Stimulated activated CD8-positive, alpha-beta memory T cell treated with anti-CD3 and anti-CD28 coated beads, Interleukin-4, amount 100 ng/mL, for 4 hours (primary cell): Measurements from ENCODE around the gene TYK2.

Source experiments
- DNase-seq, 2 donors: peaks; one replicate each; pipeline ENCODE4 v3.0.0-alpha.2; 2020; ENCODE audit warnings: low read depth in 2 of 2, low spot score in 1 of 2

TYK2 gene

DNA sequence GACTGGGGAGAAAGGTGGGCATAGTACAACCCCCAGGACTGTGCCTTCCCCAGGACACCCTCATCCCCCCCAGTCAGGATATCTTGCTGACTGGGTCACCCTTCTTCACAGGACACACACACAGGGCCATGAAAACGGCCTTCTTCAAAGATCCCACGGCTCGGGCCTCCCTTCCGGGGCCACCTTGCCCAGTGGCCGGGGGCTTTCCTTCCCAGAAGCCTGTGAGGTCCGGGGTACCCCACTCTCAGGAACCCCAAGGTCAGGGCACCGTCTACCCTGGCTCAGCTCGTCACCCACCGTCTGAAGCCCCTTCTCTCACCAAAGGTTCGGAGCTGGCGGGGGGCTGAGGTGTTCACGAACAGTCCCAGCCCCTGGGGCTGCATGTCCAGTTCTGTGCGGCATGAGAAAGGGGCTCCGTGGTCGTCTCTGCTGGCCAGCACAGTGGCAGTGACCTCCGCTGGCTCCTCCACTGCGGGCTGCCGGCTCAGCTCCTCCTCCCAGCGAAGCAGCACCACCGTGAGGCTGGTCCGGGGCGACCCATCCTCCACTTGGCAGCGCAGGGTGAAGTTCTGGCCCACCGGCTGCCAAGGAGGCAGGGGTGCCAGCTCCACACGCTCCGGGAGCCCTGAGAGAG lies 44.9 kb downstream of the TYK2 start:
- DNase-seq, result no peak

DNA sequence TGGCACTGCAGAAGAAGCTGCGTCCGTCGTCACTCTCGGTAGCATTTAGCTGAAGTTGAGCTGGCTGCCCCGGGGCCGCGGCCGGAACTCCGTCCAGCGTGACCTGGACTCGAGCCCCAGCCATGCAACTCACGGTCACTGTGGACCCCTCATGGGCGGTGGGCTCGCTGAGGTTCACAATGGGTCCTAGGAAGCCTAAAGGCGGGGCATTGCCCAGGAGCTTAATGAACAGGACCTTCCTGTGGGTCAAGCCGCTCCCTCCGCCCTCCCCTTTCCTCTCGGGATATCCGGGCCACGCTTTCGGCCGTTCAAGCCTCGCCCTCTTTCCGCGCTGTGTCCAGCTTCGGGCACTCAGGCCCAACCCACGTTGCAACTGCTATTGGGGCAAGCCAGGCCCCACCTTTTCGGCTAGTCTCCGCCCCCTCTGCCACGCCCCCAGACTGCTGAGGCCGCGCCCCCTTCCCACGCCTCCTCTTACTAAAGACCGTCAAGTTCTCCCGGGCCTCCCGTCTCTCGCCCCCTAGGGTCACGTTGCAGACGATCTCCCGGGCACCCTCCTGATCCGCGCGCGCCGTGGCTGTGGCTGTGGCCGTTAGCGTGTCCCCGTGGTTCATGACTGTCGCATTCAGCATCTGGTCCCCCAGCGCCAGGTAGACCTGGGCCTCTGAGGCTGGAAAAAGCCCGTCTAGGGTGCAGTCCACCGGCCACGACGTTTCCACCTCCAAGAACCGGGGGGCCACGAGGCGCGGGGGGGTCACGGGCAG lies 45.6 kb downstream of the TYK2 start:
- DNase-seq, result no peak

DNA sequence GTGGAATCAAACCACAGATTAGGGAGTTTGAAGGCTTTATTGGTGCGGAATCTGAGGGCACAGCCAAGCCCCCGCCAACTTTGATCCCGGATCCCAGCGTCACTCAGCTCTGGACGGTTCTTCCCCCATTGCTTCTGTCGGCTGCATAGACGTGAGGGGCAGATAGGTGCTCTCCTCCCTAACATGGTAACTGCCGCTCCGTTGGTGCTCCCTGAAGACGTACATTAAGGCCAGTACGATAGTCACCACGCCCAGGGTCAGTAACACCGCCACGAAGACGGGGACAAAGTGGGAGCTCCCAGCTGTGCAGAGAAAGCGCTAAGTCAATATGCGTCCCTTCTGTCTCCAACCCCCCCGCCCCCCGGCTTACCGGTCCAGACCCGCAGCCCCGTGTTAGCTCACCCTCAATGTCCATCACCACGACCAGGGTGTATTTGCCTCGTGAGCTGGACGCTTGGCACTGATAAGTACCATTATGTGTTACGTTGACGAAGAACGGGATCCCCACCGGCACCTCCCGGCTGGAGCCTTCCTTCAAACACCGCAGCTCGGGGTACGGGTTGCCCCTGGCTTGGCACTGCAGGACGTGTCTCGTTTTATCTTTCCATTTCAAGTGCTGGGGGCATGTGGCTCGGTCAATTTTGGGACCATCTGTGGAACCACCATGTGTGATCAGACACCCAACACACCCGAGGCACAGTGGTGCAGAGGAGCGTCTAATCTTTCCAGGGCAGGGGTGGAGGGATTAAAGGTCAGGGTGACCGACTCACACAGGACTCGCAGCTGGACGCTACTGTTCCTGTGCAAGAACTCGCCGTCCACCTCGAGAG lies 46.4 kb downstream of the TYK2 start:
- DNase-seq, result no peak

DNA sequence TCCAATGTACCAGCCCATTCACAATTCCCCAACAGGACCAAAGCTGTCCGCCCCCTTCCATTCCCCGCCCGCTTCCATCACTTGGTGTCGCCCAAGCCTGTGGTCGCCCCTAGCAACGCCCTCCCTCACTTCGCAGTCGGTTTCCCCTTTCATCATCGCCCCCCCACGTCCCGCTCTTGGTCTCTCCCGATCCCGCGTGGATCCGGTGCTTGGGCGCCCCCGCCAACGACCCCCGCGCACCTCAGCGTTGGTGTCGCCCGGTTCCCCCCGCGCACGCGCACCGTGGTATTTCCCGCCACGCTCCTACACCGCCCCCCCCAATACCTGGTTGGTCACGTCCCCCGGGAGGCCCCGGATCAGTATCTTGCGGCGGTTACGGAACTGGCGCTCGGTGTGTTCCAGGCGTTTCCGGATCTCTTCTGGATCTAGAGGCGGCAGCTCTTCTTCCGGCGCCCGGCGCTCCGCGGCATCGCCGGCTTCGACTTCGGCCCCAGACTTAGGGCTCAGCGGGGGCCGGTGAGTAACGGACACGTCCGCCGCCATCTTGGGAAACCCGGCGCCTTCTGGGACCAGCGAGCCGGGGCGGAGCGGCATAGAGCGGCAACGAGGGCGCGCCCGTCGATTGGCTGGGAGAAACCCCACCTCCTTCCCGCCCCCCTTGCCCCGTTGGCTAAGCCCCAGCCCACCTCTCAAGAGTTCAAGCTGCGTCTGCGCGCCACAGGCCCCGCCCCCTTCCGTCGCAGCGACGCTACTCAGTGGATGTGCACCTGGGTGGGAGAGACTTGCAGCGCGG lies 47.2 kb downstream of the TYK2 start, which contains the start of gene RAVER1:
Gene RAVER1 (minus strand): TSS at position 565 of the 793 bp plus-strand sequence. CDS start 22 bp downstream, at position 543.
- DNase-seq, result peak; percentile 93 to 97

DNA sequence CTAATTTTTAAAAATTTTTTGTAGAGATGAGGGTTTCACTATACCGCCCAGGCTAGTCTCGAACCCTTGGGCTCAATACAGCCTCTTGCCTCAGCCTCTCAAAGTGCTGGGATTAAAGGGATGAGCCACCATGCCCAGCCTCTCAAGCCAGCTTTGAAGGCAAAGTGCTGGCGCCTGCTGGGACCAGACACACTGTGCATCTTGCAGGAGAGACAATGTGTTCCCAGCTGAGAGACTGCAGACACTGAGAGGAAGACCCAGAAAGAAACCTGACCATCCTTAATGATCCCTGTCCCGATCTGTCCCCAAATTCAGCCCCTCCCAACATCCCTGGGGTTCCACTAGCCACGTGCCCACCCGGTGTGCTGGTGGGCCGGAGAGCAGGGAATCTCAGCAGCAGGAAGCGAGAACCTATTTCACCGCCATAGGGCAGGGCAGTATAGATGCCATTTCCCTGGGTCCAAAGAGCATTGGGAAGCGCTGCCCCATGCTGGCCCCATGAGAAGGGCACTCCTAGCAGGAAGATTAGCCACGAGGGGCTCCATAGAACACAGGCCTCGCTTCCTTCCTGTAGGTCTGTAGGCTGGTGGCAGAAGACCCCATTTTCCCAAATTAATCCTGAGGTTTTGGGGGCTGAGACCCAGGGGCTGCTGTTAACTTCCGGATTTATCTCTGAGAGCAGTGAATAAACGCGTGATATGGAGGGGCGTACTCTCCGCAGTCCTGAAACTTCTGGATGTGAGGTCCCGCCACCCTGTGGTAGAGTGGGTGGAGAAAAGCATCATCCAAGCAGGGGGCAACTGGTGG lies 48.0 kb downstream of the TYK2 start:
- DNase-seq, result no peak

DNA sequence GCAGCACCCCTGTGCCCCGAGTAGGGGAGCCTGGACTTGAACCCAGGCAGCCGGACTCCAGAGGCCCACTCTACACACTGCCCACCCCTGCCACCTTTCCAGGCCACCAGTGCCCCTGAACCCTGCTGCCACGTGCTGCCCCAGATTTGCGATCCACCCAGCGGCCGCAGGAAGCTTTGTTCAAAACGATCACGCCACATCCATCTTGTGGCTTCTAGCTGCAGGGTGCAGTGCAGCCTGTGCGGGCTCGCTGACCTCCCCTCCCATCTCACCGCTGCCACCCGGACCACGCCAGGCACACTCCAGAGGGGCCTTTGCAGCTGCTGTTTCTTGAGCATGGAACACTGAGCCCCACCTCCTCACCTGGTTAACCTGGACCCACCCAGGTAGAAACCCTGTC lies 50.8 kb downstream of the TYK2 start:
- DNase-seq, result no peak

DNA sequence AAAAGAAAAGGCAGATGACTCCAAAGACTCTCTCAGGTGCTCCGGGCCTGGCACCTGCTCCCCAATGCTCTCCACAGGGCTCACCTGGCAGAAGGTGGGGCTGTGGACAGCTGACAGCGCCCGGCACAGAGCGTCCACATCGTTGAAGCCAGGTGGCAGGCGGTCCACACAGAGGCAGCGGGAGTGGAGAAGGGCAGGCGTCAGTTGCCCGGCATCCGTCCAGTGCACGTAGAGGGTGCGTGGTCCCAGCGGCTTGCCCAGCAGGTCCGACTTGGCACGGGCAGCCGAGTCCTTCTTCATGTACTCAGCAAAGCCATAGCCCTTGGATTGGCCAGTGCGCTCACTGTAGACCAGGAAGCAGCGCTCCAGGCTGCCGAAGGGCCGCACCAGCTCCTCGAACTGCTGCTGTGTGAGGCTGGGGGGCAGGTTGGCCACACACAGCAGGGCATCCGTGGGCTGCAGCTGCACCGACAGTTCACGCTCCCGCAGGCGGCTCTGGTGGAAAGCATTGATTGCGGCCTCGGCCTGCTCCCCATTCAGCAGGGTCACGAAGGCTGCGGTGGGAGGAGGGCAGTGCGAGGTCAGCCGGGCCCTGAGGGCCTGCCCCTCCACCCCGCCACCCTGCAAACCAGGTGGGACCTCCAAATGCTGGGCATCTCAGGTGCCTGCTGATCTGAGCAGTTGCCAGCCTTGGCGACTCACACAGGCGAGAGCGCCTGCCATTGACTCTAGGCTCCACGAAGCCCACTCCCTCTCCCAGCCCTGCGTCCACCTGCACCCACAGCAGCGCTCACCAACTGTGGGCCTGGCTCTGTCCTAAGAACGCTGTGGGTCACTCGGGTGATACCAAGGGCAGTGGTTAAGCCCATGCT lies 51.6 kb downstream of the TYK2 start:
- no peak for DNase-seq

DNA sequence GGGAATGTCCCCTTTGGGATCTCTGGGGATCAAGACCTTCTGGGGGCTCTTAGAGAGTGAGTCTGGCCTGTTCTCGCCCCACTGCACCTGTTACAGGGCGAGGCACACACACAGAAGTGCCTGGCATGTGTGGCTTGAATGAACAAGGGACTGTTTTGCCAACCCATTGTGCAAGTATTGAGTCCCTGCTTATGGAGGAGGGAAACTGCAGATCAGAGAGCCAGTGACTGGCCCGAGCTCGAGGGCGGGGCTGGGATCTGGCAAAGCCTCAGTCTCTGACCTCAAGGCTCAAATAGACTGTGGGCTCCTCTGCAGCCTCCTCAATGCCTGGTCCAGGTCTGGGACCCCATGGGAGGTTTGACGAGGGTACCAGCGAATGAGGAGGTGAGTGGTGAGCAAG lies 52.6 kb downstream of the TYK2 start:
- no peak for DNase-seq

DNA sequence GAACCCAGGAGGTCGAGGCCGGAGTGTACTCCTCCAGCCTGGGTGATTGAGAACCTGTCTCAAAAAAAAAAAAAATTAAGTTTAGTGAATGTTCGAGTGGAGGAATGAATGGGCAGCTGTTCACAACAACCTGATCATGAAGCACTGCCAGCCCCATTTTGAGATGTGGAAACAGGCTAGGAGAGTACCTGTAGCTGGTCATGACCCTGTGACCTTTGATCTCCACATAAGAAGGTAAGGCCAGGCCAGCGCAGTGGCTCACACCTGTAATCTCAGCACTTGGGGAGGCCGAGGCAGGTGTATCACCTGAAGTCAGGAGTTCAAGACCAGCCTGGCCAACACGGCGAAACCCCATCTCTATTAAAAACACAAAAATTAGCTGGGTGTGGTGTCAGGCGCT lies 54.6 kb downstream of the TYK2 start:
- DNase-seq, result no peak

DNA sequence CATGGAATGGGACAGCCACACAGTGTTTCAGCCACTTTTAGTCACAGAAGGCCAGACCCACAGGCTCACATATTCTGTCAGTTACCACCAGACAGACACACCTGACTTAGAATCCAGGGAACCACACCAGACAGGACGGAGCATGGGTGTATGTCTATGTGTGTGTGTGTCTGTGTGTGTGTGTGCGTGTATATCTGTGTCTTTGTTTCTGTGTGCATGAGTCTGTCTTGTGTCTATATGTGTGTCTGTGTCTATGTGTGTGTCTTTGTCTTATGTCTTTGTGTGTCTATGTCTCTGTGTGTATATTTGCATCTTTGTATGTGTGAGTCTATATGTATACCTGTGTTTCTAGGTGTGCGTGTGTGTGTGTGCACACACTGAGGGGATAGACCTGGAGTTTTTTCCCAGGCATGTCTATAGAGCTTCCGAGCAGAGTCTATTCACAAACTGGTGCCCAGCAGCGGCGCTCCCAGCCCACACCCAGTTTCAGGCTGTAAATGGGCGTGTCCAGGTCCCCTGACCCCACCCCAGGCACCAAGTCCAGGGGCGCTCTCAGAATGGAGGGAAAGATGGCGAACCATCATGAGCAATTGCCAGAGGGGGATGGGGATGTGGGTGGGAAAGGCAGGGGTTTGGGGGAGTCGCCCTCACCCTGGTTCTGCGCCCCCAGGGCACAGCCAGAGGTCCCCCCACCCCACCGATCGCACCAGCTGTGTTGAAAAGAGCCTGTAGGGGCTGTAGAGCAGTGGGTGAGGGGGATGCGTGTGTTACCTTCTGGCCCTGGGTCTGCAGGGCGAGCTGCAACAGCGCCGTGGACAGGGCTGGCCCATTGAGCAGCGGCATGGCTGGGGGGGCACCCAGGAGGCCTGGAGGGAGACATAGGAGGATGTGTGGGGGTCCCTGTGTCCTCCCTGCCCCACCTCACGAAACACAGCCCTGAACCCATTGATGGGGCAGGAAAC lies 58.2 kb downstream of the TYK2 start:
- no peak for DNase-seq

DNA sequence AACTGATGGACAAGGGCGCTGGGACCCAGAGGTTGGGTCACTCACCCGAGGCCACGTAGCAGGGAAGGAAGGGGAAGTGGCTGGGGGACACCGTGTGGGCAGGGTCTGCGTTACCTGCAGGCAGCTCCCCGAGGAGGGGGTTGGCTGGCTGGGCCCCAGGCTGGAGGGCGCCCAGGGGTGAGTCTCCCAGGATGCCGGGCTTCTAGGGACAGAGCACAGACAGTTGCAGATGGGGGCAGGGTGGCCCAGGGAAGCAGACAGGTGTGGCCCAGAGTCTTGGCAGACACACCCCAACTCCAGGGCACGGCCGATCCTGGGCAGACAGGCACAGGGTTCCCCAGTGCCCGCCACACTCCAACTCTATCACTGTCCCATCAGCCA lies 59.0 kb downstream of the TYK2 start:
- DNase-seq, result no peak

DNA sequence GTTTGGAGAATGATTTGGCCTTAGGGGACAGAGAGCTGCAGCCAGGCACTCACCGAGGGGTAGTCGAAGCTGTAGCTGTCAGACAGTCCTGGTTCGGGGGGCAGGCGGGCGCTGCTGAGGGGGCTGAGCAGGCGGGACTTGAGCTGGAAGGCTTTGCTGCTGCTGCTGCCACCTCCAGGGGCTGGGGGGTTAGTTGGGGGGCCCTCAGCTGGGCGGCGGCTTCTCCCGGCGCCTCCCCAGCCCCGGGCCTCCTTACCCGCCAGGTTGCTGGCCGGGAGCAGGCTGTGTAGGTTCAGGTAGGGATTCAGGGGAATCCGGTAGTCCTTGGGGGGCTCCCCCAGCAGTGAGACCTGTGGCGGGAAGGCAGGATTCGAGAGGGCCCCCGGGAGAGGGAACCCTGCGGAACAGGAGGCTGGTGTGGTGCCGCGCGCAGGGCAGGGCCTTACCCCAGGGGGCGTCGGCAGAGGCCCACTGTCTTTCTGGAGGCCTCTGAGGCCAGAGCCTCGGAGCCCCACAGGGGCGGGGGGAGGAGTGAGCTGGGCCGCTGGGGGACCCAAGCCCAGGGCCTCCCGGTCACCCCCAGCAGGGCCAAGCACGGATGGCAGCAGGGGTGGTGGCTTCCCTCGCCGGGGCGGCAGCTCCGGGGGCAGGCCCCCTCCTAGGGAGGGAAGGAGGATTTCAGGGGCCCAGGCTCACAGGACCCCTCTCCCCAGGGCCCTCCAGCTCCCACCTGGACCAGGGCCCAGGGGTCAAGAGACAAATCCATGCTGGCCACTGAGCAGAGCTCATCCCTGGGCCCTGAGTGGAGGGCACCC lies 59.6 kb downstream of the TYK2 start:
- no peak for DNase-seq

DNA sequence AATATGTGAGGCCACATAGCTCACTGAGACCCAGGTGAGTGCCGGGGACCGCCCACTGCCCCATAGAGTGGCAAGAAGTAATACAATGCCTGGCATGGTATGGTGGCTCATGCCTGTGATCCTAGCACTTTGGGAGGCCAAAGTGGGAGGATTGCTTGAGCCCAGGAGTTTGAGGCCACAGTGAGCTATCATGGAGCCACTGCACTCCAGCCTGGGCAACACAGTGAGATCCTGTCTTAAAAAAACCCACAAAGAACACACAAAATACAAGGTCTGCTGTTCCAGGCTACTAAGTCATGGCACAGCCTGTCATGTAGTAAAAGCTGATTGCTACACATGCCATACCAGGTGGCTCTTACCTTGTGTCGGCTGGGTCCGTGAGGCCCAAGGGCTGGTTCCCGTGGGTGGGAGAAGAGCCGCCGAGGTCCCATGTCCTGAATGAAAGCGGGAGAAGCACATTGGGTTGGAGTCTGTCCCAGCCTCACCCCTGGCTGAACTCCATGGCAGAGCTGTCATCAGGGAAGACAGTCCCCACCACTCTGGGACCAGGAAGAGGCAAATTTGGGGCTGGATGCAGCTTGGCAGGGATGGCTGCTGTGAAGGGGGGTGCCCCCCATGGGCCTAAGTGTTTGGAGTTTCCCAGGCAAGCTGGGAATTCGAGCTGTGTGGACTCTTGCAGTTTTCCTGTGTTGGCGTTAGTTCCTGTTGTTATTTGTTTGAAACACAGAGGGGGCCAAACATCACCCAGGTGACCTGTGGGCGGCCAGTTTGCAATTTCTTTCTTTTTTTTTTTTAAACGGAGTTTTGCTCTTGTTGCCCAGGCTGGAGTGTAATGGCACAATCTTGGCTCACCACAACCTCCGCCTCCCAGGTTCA lies 61.3 kb downstream of the TYK2 start:
- no peak for DNase-seq

DNA sequence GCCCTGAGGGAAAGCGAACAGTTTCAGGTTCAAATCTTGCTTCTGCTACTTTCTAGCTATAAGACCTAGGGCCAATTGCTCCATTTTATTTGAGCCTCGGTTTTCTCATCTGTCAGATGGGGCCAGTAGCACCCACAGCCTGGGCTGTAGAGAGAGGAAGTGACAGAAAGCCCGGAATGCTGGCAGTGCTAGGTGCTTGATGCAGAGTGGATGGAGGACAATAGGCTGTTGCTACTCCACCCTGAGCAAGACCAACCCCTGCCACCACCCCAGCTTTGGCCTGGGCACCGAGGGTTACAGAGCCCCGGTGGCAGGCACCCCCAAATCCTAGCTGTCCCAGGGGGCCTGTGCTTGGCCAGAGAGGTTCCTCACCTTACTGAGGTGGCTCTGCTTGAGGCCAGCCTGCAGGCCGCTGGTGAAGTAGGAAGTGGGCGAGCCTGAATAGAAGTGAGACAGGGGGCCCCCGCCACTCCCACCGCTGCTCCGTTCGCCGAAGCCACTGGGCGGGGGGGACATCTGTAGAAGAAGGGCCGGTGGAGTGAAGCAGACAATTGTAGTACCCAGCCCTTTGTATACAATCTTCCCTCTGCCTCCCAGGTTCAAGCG lies 62.4 kb downstream of the TYK2 start:
- no peak for DNase-seq

DNA sequence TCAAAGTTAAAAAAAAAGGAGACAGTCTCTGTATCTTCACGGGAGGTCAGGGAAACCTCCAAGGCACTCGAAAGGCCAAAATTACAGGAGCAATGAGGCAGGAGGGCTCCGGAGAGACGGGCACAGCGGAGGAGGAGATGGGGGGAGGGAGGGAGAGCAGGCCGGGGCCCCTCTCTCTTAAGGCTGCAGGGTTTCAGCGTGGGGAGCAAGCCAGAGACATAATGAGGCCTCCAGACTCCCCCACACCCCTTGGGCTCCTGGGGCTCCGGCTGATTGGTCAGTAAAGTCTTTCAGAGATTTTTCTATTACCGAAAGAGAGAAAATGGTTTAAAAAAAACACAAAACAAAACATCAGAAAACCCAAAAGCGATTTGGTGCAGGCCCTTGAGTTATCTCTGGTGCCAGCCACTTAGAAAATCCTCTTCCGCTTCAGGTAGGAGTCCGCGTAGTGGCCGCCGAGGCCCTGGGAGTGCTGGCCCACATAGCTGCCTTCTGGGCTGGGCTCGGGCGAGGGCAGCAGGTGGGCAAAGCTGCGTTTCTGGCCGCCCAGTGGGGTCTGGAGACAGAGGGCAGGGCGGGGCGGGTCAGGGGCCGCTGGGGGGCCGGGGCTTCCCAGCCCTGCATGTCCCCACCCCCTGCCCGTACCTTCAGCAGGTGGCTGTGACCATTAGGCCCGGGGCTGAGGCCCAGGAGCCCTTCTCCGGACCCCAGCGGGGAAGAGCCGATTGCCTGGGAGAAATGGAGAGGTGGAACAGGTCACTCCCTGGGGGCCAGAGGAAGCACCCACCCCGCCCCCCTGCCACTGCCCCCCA lies 63.1 kb downstream of the TYK2 start:
- DNase-seq, result no peak
